HG03521 (cell line): ENCODE results near the gene TINAGL1.

Source experiments
- ATAC-seq: cut with Tn5 transposase; IDR thresholded peaks from one replicate; pipeline ENCODE4 v1.9.1; 2021; ENCODE audit warnings: mild to moderate bottlenecking, moderate library complexity; ENCODE audit not compliant: unreplicated experiment

TINAGL1 gene

GRCh38 chr1:31600641-31601040 is 24.3 kb downstream of the TINAGL1 start:
- ATAC-seq: no peak

GRCh38 chr1:31602081-31602480 is 25.8 kb downstream of the TINAGL1 start:
- no peak for ATAC-seq

- peak; percentile 92 for ATAC-seq
Observed at GRCh38 chr1:31605908-31606427, 29.7 kb downstream of the TINAGL1 start.

- ATAC-seq: no peak
Observed at GRCh38 chr1:31607360-31607759, 31.0 kb downstream of the TINAGL1 start.

GRCh38 chr1:31609514-31610118 is 33.3 kb downstream of the TINAGL1 start:
- no peak for ATAC-seq

- ATAC-seq: no peak
Observed at GRCh38 chr1:31614414-31615005, 38.2 kb downstream of the TINAGL1 start.

- ATAC-seq: no peak
Observed at GRCh38 chr1:31615414-31615813, 39.1 kb downstream of the TINAGL1 start.

GRCh38 chr1:31615939-31616338 is 39.6 kb downstream of the TINAGL1 start:
- no peak for ATAC-seq

GRCh38 chr1:31617218-31617915 is 41.1 kb downstream of the TINAGL1 start, which contains the start of gene HCRTR1:
Gene HCRTR1 (plus strand): TSS chr1:31617689. CDS start chr1:31619193, 1,504 bp downstream.
- no peak for ATAC-seq

GRCh38 chr1:31617916-31618746 is 41.8 kb downstream of the TINAGL1 start:
- ATAC-seq: no peak

GRCh38 chr1:31618916-31619846 is 42.9 kb downstream of the TINAGL1 start:
- ATAC-seq: no peak

GRCh38 chr1:31620631-31621497 is 44.5 kb downstream of the TINAGL1 start:
- no peak for ATAC-seq

- no peak for ATAC-seq
Observed at GRCh38 chr1:31621498-31621820, 45.1 kb downstream of the TINAGL1 start.

- ATAC-seq: no peak
Observed at GRCh38 chr1:31621847-31622730, 45.8 kb downstream of the TINAGL1 start.

- no peak for ATAC-seq
Observed at GRCh38 chr1:31623365-31623764, 47.0 kb downstream of the TINAGL1 start.

GRCh38 chr1:31624309-31624708 is 48.0 kb downstream of the TINAGL1 start:
- no peak for ATAC-seq

GRCh38 chr1:31624731-31625514 is 48.6 kb downstream of the TINAGL1 start:
- ATAC-seq: no peak
